HG02623 (cell line): ENCODE measurements around the gene SERPINB1.

Source experiments
- ATAC-seq: cut with Tn5 transposase; IDR thresholded peaks from one replicate; pipeline ENCODE4 v1.9.1; 2021; ENCODE audit warnings: moderate library complexity; ENCODE audit not compliant: unreplicated experiment

SERPINB1 gene

GRCh38 chr6:2795162-2795561 lies 46.5 kb downstream of the SERPINB1 start:
- ATAC-seq, result no peak

- ATAC-seq, result no peak
Measured at GRCh38 chr6:2794171-2794730, 47.4 kb downstream of the SERPINB1 start.

- ATAC-seq, result no peak
Measured at GRCh38 chr6:2793534-2794151, 48.0 kb downstream of the SERPINB1 start.

- ATAC-seq, result no peak
Measured at GRCh38 chr6:2792330-2793110, 49.1 kb downstream of the SERPINB1 start.

GRCh38 chr6:2791450-2791974 lies 50.2 kb downstream of the SERPINB1 start:
- ATAC-seq, result no peak

GRCh38 chr6:2790588-2791449 lies 50.8 kb downstream of the SERPINB1 start:
- ATAC-seq, result peak; percentile 73

GRCh38 chr6:2786269-2786668 lies 55.4 kb downstream of the SERPINB1 start:
- no peak for ATAC-seq

GRCh38 chr6:2784930-2785329 lies 56.7 kb downstream of the SERPINB1 start:
- no peak for ATAC-seq

- ATAC-seq, result no peak
Measured at GRCh38 chr6:2784061-2784460, 57.6 kb downstream of the SERPINB1 start.

GRCh38 chr6:2783188-2783963 lies 58.3 kb downstream of the SERPINB1 start:
- no peak for ATAC-seq

GRCh38 chr6:2782825-2783187 lies 58.9 kb downstream of the SERPINB1 start:
- no peak for ATAC-seq

GRCh38 chr6:2782356-2782708 lies 59.3 kb downstream of the SERPINB1 start:
- ATAC-seq, result no peak
